SU-DHL-6 (cell line): ENCODE results near the gene TFPT.

Experiments used
- H2AFZ ChIP-seq: fragments of 200-600 bp; sonication (generic); 2 replicates; pipeline ENCODE4 v1.6.1; 2014; ENCODE audit warnings: low read depth, mild to moderate bottlenecking, moderate library complexity, mixed read lengths, antibody characterized with exemption, low read length; ENCODE audit not compliant: severe bottlenecking
- H3F3A ChIP-seq: fragments of 200-600 bp; shearing (Covaris generic); 2 replicates; pipeline ENCODE4 v1.6.0; 2016; ENCODE audit warnings: antibody characterized with exemption, mild to moderate bottlenecking; ENCODE audit not compliant: insufficient read depth
- H3K27ac ChIP-seq: fragments of 200-600 bp; sonication (generic); 2 replicates; pipeline ENCODE4 v1.5.1; 2016; ENCODE audit warnings: low read depth, mild to moderate bottlenecking, low read length, moderate library complexity, mixed read lengths
- H3K27me3 ChIP-seq: fragments of 200-600 bp; sonication (generic), shearing (Covaris generic); 2 replicates; pipeline ENCODE4 v1.6.0; 2014; ENCODE audit warnings: mild to moderate bottlenecking, low read length
- H3K36me3 ChIP-seq: fragments of 200-600 bp; sonication (generic); 2 replicates; pipeline ENCODE4 v1.6.1; 2014; ENCODE audit warnings: mild to moderate bottlenecking, low read length, mixed read lengths
- H3K4me2 ChIP-seq: fragments of 300-600, 200-600 bp; shearing (Covaris generic), sonication (generic); 2 replicates; pipeline ENCODE4 v1.6.0; 2014; ENCODE audit warnings: low read length, low read depth, mild to moderate bottlenecking; ENCODE audit not compliant: poor library complexity, severe bottlenecking
- H3K4me3 ChIP-seq: fragments of 200-600 bp; sonication (generic); 2 replicates; pipeline ENCODE4 v1.5.1; 2014; ENCODE audit warnings: antibody characterized with exemption, low read length, mild to moderate bottlenecking, mixed read lengths; ENCODE audit not compliant: insufficient read depth, poor library complexity, severe bottlenecking
- H3K79me2 ChIP-seq: fragments of 200-600 bp; sonication (generic); 2 replicates; pipeline ENCODE4 v1.6.1; 2014; ENCODE audit warnings: mild to moderate bottlenecking, low read length, moderate library complexity; ENCODE audit not compliant: insufficient read depth
- H3K9ac ChIP-seq: fragments of 200-600 bp; sonication (generic); 2 replicates; pipeline ENCODE4 v1.7.0; 2014; ENCODE audit warnings: mild to moderate bottlenecking, low read length
- H3K9me2 ChIP-seq: fragments of 200-600 bp; sonication (generic); replicated peaks from 2 replicates; pipeline ENCODE4 v1.6.1; 2014; ENCODE audit warnings: low read length; ENCODE audit not compliant: insufficient read depth
- H3K9me3 ChIP-seq: fragments of 200-600 bp; sonication (generic); 2 replicates; pipeline ENCODE4 v1.6.1; 2014; ENCODE audit warnings: low read length, mixed read lengths; ENCODE audit not compliant: insufficient read depth
- H4K20me1 ChIP-seq: fragments of 200-600 bp; sonication (generic); 2 replicates; pipeline ENCODE4 v1.6.1; 2014; ENCODE audit warnings: low read depth, mild to moderate bottlenecking, antibody characterized with exemption, low read length, moderate library complexity, mixed read lengths
- CTCF ChIP-seq: fragments of 200-600 bp; sonication (generic); IDR thresholded peaks from one replicate; pipeline ENCODE4 v1.5.1; 2017; ENCODE audit warnings: antibody characterized with exemption, mild to moderate bottlenecking, low read length, moderate library complexity; ENCODE audit not compliant: insufficient read depth, poor library complexity, severe bottlenecking
- EZH2phosphoT487 ChIP-seq: fragments of 200-600 bp; sonication (generic), shearing (Covaris generic); conservative IDR thresholded peaks from 2 replicates; pipeline ENCODE4 v1.6.1; 2018; ENCODE audit warnings: mild to moderate bottlenecking, antibody characterized with exemption, low read length, moderate library complexity, mixed read lengths

The TFPT gene

GRCh38 chr19:54160182-54160811 is 44.8 kb upstream of the TFPT start:
- H3K27ac ChIP-seq = peak overlapping the region; percentile 37
- H3K9me3 ChIP-seq = no peaks in the 10 kb centered on the region
- H4K20me1 ChIP-seq = no peaks in the 10 kb centered on the region
- peak overlapping the region; percentile 36 for H2AFZ ChIP-seq
- H3K27me3 ChIP-seq = no peaks in the 10 kb centered on the region
- peak overlapping the region; percentile 73 for H3K9ac ChIP-seq
- H3K9me2 ChIP-seq = no peaks in the 10 kb centered on the region
- H3K36me3 ChIP-seq = no peaks in the 10 kb centered on the region
- H3K79me2 ChIP-seq = no peaks in the 10 kb centered on the region
- peaks cover 15% of the 10 kb centered on the region; the same call in 1 of the 2 replicates for H3F3A ChIP-seq
- H3K4me2 ChIP-seq = peak overlapping the region; percentile 61
- TF ChIP-seq EZH2phosphoT487 (no peak), CTCF (no peak)
- peak overlapping the region; percentile 78 for H3K4me3 ChIP-seq

GRCh38 chr19:54159352-54160181 is 44.1 kb upstream of the TFPT start, which contains the start of gene LENG1:
TSS of gene LENG1 (minus strand) at chr19:54159721. CDS start at chr19:54159695, 26 bp downstream.
- peak; percentile 19 for TF ChIP-seq CTCF
- TF ChIP-seq EZH2phosphoT487 = no peak
- Histone ChIP-seq H3K9ac (peak within 1 kb of the TSS; percentile 73), H3F3A (peaks cover 17% of the 10 kb centered on the region; the same call in 1 of the 2 replicates)

GRCh38 chr19:54158812-54159351 is 43.4 kb upstream of the TFPT start:
- peak overlapping the region; percentile 72 for H3K4me2 ChIP-seq
- H3K79me2 ChIP-seq = no peaks in the 10 kb centered on the region
- H3K9ac ChIP-seq = peak overlapping the region; percentile 66
- H3K36me3 ChIP-seq = no peaks in the 10 kb centered on the region
- no peaks in the 10 kb centered on the region for H3K9me2 ChIP-seq
- H3K27me3 ChIP-seq = no peaks in the 10 kb centered on the region
- H3K4me3 ChIP-seq = peak overlapping the region; percentile 78
- no peaks in the 10 kb centered on the region for H3K9me3 ChIP-seq
- H3K27ac ChIP-seq = peak overlapping the region; percentile 89
- H2AFZ ChIP-seq = no peak overlapping the region
- H3F3A ChIP-seq = peaks cover 22% of the 10 kb centered on the region; the same call in 1 of the 2 replicates
- H4K20me1 ChIP-seq = no peaks in the 10 kb centered on the region
- TF ChIP-seq CTCF (no peak), EZH2phosphoT487 (no peak)

More at GRCh38 chr19:54159352-54160181, 44.1 kb upstream of the TFPT start, which contains the start of gene LENG1:
- H3K4me2 ChIP-seq = peak within 1 kb of the TSS; percentile 72
- H3K79me2 ChIP-seq = no peaks in the 10 kb centered on the region
- H4K20me1 ChIP-seq = no peaks in the 10 kb centered on the region
- H3K27ac ChIP-seq = peak within 1 kb of the TSS; percentile 89
- H3K36me3 ChIP-seq = no peaks in the 10 kb centered on the region
- peak within 1 kb of the TSS; percentile 78 for H3K4me3 ChIP-seq
- no peaks in the 10 kb centered on the region for H3K9me3 ChIP-seq
- no peaks in the 10 kb centered on the region for H3K9me2 ChIP-seq
- no peaks in the 10 kb centered on the region for H3K27me3 ChIP-seq
- H2AFZ ChIP-seq = peak within 1 kb of the TSS; percentile 36
